Smooth muscle cell (in vitro differentiated cells): ENCODE results near the gene NME7. TPM values are rescaled to one million over a fixed set of nuclear protein-coding genes. Genes with fewer than 3 reads are reported as not detected.

Source experiments
- DNase-seq: peaks from one replicate; lab custom pipeline; 2025; ENCODE audit not compliant: unreplicated experiment; lab: John Stamatoyannopoulos, UW
- H2AFZ ChIP-seq: fragments of 200-600 bp; sonication (generic); 2 replicates; pipeline ENCODE4 v1.6.0; 2016; ENCODE audit warnings: antibody characterized with exemption, low read depth, mild to moderate bottlenecking
- H3F3A ChIP-seq: fragments of 200-600 bp; sonication (generic); 2 replicates; pipeline ENCODE4 v1.6.0; 2017; ENCODE audit warnings: antibody characterized with exemption, low read depth
- H3K27ac ChIP-seq: fragments of 200-600 bp; sonication (generic); 2 replicates; pipeline ENCODE4 v1.5.1; 2016; ENCODE audit warnings: low read depth, mild to moderate bottlenecking
- H3K27me3 ChIP-seq: fragments of 200-600 bp; sonication (generic); 2 replicates; pipeline ENCODE4 v1.6.1; 2016; ENCODE audit warnings: low read depth, mild to moderate bottlenecking
- H3K36me3 ChIP-seq: fragments of 200-600 bp; sonication (generic); 2 replicates; pipeline ENCODE4 v1.5.1; 2016; ENCODE audit warnings: low read depth
- H3K4me1 ChIP-seq: fragments of 200-600 bp; sonication (generic); 2 replicates; pipeline ENCODE4 v1.5.1; 2016; ENCODE audit warnings: low read depth
- H3K4me2 ChIP-seq: fragments of 200-600 bp; sonication (generic); 2 replicates; pipeline ENCODE4 v1.6.0; 2016; ENCODE audit warnings: mild to moderate bottlenecking
- H3K4me3 ChIP-seq: fragments of 200-600 bp; sonication (generic); 2 replicates; pipeline ENCODE4 v1.5.1; 2016; ENCODE audit warnings: mild to moderate bottlenecking
- H3K79me2 ChIP-seq: fragments of 200-600 bp; sonication (generic); 2 replicates; pipeline ENCODE4 v1.6.0; 2016; ENCODE audit warnings: low read depth, mild to moderate bottlenecking
- H3K9ac ChIP-seq: fragments of 200-600 bp; sonication (generic); 2 replicates; pipeline ENCODE4 v1.6.0; 2016; ENCODE audit warnings: low read depth
- H3K9me3 ChIP-seq: fragments of 200-600 bp; sonication (generic); replicated peaks from 2 replicates; pipeline ENCODE4 v1.5.1; 2016; ENCODE audit warnings: low read depth
- H4K20me1 ChIP-seq: fragments of 200-600 bp; sonication (generic); 2 replicates; pipeline ENCODE4 v1.6.0; 2016; ENCODE audit warnings: low read depth
- CTCF ChIP-seq: fragments of 200-600 bp; sonication (generic); IDR thresholded peaks from 2 replicates; pipeline ENCODE4 v1.5.1; 2017; ENCODE audit warnings: borderline replicate concordance, mild to moderate bottlenecking, antibody characterized with exemption; ENCODE audit not compliant: insufficient read depth, poor library complexity, severe bottlenecking
- WGBS: methylation state at CpG from one replicate; pipeline ENCODE4 v1.1.7; 2016; ENCODE audit warnings: low lambda C conversion rate; 5-methylcytosine and 5-hydroxymethylcytosine counted together
- polyA plus RNA-seq: library from polyadenylated mRNA; unstranded; fragments of >200 nt; fragmentation: Nextera tagmentation; extraction: Ambion mirVana; gene quantifications from 2 replicates; pipeline ENCODE4 v1.2.1, GENCODE V29; 2016
- total RNA-seq: library from RNA; depleted of rRNA; stranded (reverse); fragments of >200 nt; gene quantifications from 2 replicates; pipeline ENCODE4 v1.2.3, GENCODE V29; 2014

NME7 gene
- total and polyA plus RNA-seq, 2 experiments from 2014 or later, result 26.5 to 77.8 TPM

- Histone ChIP-seq H3K4me2 (no peak overlapping the region), H4K20me1 (peaks cover 4% of the 10 kb centered on the region), H3K4me3 (no peak overlapping the region), H3F3A (no peaks in the 10 kb centered on the region), H3K27me3 (no peaks in the 10 kb centered on the region), H3K36me3 (peaks cover 43% of the 10 kb centered on the region), H3K79me2 (no peaks in the 10 kb centered on the region), H3K4me1 (no peaks in the 10 kb centered on the region), H3K9me3 (no peaks in the 10 kb centered on the region), H3K27ac (no peak overlapping the region), H2AFZ (no peak overlapping the region), H3K9ac (no peak overlapping the region)
- no peak for DNase-seq
- TF ChIP-seq CTCF, result no peak
- WGBS, result 91% methylated on average over 4 of the region's 4 CpGs
Observed at GRCh38 chr1:169383449-169383848, 15.9 kb upstream of the NME7 start.

- Histone ChIP-seq H4K20me1 (peaks cover 4% of the 10 kb centered on the region), H3K4me2 (no peak overlapping the region), H3K9me3 (no peaks in the 10 kb centered on the region), H3K9ac (no peak overlapping the region), H3K36me3 (peaks cover 42% of the 10 kb centered on the region), H3K4me1 (no peaks in the 10 kb centered on the region), H3K4me3 (no peak overlapping the region), H3K27ac (no peak overlapping the region), H3K79me2 (peaks cover 5% of the 10 kb centered on the region), H2AFZ (no peak overlapping the region), H3K27me3 (no peaks in the 10 kb centered on the region), H3F3A (no peaks in the 10 kb centered on the region)
- TF ChIP-seq CTCF, result no peak
- no peak for DNase-seq
Observed at GRCh38 chr1:169381162-169381561, 13.6 kb upstream of the NME7 start.

GRCh38 chr1:169371404-169371803, 3.8 kb upstream of the NME7 start:
- peaks cover 9% of the 10 kb centered on the region for H3K36me3 ChIP-seq
- no peak for TF ChIP-seq CTCF
- H3K79me2 ChIP-seq, result peaks cover 70% of the 10 kb centered on the region

GRCh38 chr1:169368406-169368769, 791 bp upstream of the NME7 start:
- Histone ChIP-seq H2AFZ (peak overlapping the region; percentile 98), H3K27ac (peak overlapping the region; percentile 94), H3F3A (no peaks in the 10 kb centered on the region), H3K4me1 (peaks cover 15% of the 10 kb centered on the region), H3K4me2 (peak overlapping the region; percentile 83), H3K9me3 (no peaks in the 10 kb centered on the region), H4K20me1 (peaks cover 10% of the 10 kb centered on the region), H3K4me3 (peak overlapping the region; percentile 89), H3K27me3 (no peaks in the 10 kb centered on the region), H3K36me3 (peaks cover 4% of the 10 kb centered on the region), H3K9ac (peak overlapping the region; percentile 94), H3K79me2 (peaks cover 71% of the 10 kb centered on the region)
- no peak for TF ChIP-seq CTCF
- under 1% methylated on average over 16 of the region's 16 CpGs for WGBS
- DNase-seq, result no peak

More at GRCh38 chr1:169371404-169371803, 3.8 kb upstream of the NME7 start:
- Histone ChIP-seq H3F3A (no peaks in the 10 kb centered on the region), H3K4me1 (peaks cover 11% of the 10 kb centered on the region), H3K9me3 (no peaks in the 10 kb centered on the region), H3K27me3 (no peaks in the 10 kb centered on the region), H3K4me3 (no peak overlapping the region), H3K9ac (no peak overlapping the region), H3K27ac (no peak overlapping the region), H4K20me1 (peaks cover 23% of the 10 kb centered on the region), H2AFZ (no peak overlapping the region), H3K4me2 (no peak overlapping the region)
- no peak for DNase-seq
- WGBS, result 92% methylated on average over 1 of the region's 1 CpG
